SK-N-SH (cell line): ENCODE results near the gene PABPC1L. TPM values are rescaled to one million over a fixed set of nuclear protein-coding genes. Genes with fewer than 3 reads are reported as not detected.

ENCODE experiments used
- CTCF ChIA-PET: fragments of 300-600, 350-600 bp; formaldehyde crosslinking; extraction: SDS; loops from one replicate; lab custom pipeline; 2021; lab: Yijun Ruan, JAX
- POLR2A ChIA-PET: fragments of 350-600 bp; sonication (Branson Sonifier 250); formaldehyde crosslinking; extraction: SDS; loops from one replicate; lab custom pipeline; 2020; ENCODE audit warnings: antibody characterized with exemption, inconsistent platforms; lab: Yijun Ruan, JAX
- DNase-seq: peaks from one replicate; pipeline ENCODE4 v3.0.0; 2012
- H2AFZ ChIP-seq: fragments of 200-600 bp; sonication (generic); 2 replicates; pipeline ENCODE4 v1.8.1; 2016; ENCODE audit warnings: antibody characterized with exemption, mild to moderate bottlenecking, low read depth
- H3F3A ChIP-seq: fragments of 200-600 bp; sonication (generic); replicated peaks from 2 replicates; pipeline ENCODE3; 2016; ENCODE audit warnings: antibody characterized with exemption, mild to moderate bottlenecking; ENCODE audit not compliant: insufficient read depth
- H3K27ac ChIP-seq, 2 experiments: fragments of 200-500 bp in 1 of 2; fragments of 200-600 bp in 1 of 2; sonication (Bioruptor generic) in 1 of 2; sonication (generic), shearing (Covaris generic) in 1 of 2; 2 replicates each; pipeline versions ENCODE4 v1.5.1 to v1.6.1; 2014 to 2016; ENCODE audit warnings: low read depth in 2 of 2, inconsistent platforms in 1 of 2, low read length in 1 of 2, mild to moderate bottlenecking in 1 of 2, mixed read lengths in 1 of 2
- H3K27me3 ChIP-seq: fragments of 200-600 bp; sonication (generic), shearing (Covaris generic); 2 replicates; pipeline ENCODE4 v1.6.1; 2016; ENCODE audit warnings: mixed run types; ENCODE audit not compliant: insufficient read depth
- H3K36me3 ChIP-seq, 2 experiments: fragments of 200-500 bp in 1 of 2; fragments of 200-600 bp in 1 of 2; sonication (Bioruptor generic) in 1 of 2; sonication (generic) in 1 of 2; replicated peaks in 1 of 2; 2 replicates each; pipeline versions ENCODE3 to v1.5.1; 2014 to 2016; ENCODE audit warnings: low read length in 1 of 2, mild to moderate bottlenecking in 1 of 2; ENCODE audit not compliant: insufficient read depth in 2 of 2, control insufficient read depth in 1 of 2
- H3K4me1 ChIP-seq, 2 experiments: fragments of 200-500 bp in 1 of 2; fragments of 200-600 bp in 1 of 2; sonication (Bioruptor generic) in 1 of 2; sonication (generic), shearing (Covaris generic) in 1 of 2; 2 replicates each; pipeline versions ENCODE4 v1.5.1 to v1.6.1; 2014 to 2016; ENCODE audit warnings: low read depth in 1 of 2, low read length in 1 of 2, mixed run types in 1 of 2; ENCODE audit not compliant: insufficient read depth in 2 of 2, control insufficient read depth in 1 of 2
- H3K4me2 ChIP-seq: fragments of 200-600 bp; sonication (generic), shearing (Covaris generic); 2 replicates; pipeline ENCODE4 v1.6.1; 2017; ENCODE audit warnings: mixed run types
- H3K4me3 ChIP-seq, 2 experiments: fragments of 200-500 bp in 1 of 2; fragments of 200-600 bp in 1 of 2; sonication (Bioruptor generic) in 1 of 2; sonication (generic), shearing (Covaris generic) in 1 of 2; 2 replicates each; pipeline versions ENCODE4 v1.5.1 to v1.8.1; 2014 to 2016; ENCODE audit warnings: low read depth in 2 of 2, inconsistent platforms in 1 of 2, low read length in 1 of 2, mild to moderate bottlenecking in 1 of 2, mixed read lengths in 1 of 2, moderate library complexity in 1 of 2
- H3K79me2 ChIP-seq: fragments of 200-600 bp; sonication (generic); 2 replicates; pipeline ENCODE4 v1.8.1; 2017; ENCODE audit warnings: mild to moderate bottlenecking; ENCODE audit not compliant: insufficient read depth
- H3K9ac ChIP-seq: fragments of 200-600 bp; sonication (generic); 2 replicates; pipeline ENCODE4 v1.6.1; 2017; ENCODE audit warnings: mixed run types
- H3K9me2 ChIP-seq: fragments of 200-600 bp; sonication (generic); 2 replicates; pipeline ENCODE4 v1.6.1; 2017; ENCODE audit warnings: mixed run types
- H3K9me3 ChIP-seq: fragments of 200-600 bp; sonication (generic); 2 replicates; pipeline ENCODE4 v1.6.1; 2017; ENCODE audit warnings: mixed run types, mild to moderate bottlenecking, moderate library complexity
- H4K20me1 ChIP-seq: fragments of 200-600 bp; sonication (generic); 2 replicates; pipeline ENCODE4 v1.6.1; 2017; ENCODE audit warnings: mild to moderate bottlenecking, mixed run types; ENCODE audit not compliant: insufficient read depth
- CHD2 ChIP-seq: fragments of 150-350 bp; IDR thresholded peaks from 2 replicates; pipeline ENCODE4 v1.6.1; 2018; ENCODE audit warnings: low read length; ENCODE audit not compliant: partially characterized antibody
- FOXJ3 ChIP-seq: sonication (generic); formaldehyde crosslinking; IDR thresholded peaks from 2 replicates; pipeline ENCODE4 v1.5.1; 2020; ENCODE audit warnings: mild to moderate bottlenecking, missing genetic modification reagents
- NRF1 ChIP-seq: IDR thresholded peaks from 2 replicates; pipeline ENCODE4 v1.6.1; 2012; ENCODE audit warnings: low read depth, mild to moderate bottlenecking, low read length
- POLR2AphosphoS5 ChIP-seq: IDR thresholded peaks from 2 replicates; pipeline ENCODE4 v1.6.1; 2012; ENCODE audit warnings: low read depth, low read length
- RFX5 ChIP-seq: IDR thresholded peaks from 2 replicates; pipeline ENCODE4 v1.6.1; 2012; ENCODE audit warnings: mild to moderate bottlenecking, improper control_type of control experiment, low read length
- RXRA ChIP-seq: IDR thresholded peaks from 2 replicates; pipeline ENCODE4 v1.4.0; 2012; ENCODE audit warnings: low read depth, mild to moderate bottlenecking, borderline replicate concordance
- SMC3 ChIP-seq: IDR thresholded peaks from 2 replicates; pipeline ENCODE4 v1.6.1; 2012; ENCODE audit warnings: low read depth, low read length, improper control_type of control experiment
- TCF12 ChIP-seq: IDR thresholded peaks from 2 replicates; pipeline ENCODE4 v1.4.0; 2012
- WGBS: methylation state at CpG from one replicate; pipeline ENCODE4 v1.1.6; 2017; ENCODE audit warnings: low lambda C conversion rate; 5-methylcytosine and 5-hydroxymethylcytosine counted together
- polyA plus RNA-seq, 3 experiments: library from polyadenylated mRNA; depleted of rRNA; stranded (reverse); fragments of >200 nt; gene quantifications; 2 replicates each; pipeline ENCODE4 v1.2.3, GENCODE V29; 2012
- TF ChIP-seq, protein P1 (sequence below): IDR thresholded peaks from 2 replicates; pipeline ENCODE4 v1.4.0; 2012; ENCODE audit warnings: low read depth, borderline replicate concordance
- TF ChIP-seq, protein P2 (sequence below): IDR thresholded peaks from 2 replicates; pipeline ENCODE4; 2012
- TF ChIP-seq, protein P3 (sequence below): IDR thresholded peaks from 2 replicates; pipeline ENCODE4 v1.4.0; 2012; ENCODE audit warnings: low read depth
- TF ChIP-seq, protein P4 (sequence below): fragments of 150-350 bp; IDR thresholded peaks from 2 replicates; pipeline ENCODE4 v1.6.1; 2016; ENCODE audit warnings: mild to moderate bottlenecking, low read depth, low read length

Gene PABPC1L
- polyA plus RNA-seq, 1 of the 3 experiments (the other 2 are of a cell fraction): 205 TPM

DNA sequence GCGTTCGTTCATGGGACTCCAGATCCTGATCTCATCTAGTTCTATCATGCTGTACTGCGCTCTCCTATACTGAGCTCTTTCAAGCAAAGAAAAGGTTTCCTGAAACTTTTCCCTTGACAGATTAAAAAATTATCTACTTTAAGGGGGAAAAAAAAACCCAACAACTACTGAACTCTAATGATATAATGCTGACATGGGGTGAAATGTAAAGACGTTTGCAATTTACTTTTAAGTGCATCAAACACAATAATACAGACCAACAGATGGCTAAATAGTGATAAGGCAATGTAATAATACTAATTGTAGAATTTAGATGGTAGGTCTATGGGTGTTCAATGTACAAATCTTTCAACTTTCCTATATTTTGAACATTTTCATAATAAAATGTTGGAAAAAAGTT lies 34.0 kb downstream of the PABPC1L start:
- no peak for TF ChIP-seq RXRA
- TF ChIP-seq, protein P1, sequence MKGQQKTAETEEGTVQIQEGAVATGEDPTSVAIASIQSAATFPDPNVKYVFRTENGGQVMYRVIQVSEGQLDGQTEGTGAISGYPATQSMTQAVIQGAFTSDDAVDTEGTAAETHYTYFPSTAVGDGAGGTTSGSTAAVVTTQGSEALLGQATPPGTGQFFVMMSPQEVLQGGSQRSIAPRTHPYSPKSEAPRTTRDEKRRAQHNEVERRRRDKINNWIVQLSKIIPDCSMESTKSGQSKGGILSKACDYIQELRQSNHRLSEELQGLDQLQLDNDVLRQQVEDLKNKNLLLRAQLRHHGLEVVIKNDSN: no peak
- TF ChIP-seq, protein P2, sequence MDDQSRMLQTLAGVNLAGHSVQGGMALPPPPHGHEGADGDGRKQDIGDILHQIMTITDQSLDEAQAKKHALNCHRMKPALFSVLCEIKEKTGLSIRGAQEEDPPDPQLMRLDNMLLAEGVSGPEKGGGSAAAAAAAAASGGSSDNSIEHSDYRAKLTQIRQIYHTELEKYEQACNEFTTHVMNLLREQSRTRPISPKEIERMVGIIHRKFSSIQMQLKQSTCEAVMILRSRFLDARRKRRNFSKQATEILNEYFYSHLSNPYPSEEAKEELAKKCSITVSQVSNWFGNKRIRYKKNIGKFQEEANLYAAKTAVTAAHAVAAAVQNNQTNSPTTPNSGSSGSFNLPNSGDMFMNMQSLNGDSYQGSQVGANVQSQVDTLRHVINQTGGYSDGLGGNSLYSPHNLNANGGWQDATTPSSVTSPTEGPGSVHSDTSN: no peak
- TF ChIP-seq CHD2: no peak
- TF ChIP-seq SMC3: no peak
- TF ChIP-seq FOXJ3 (CRISPR knock-in tag): no peak
- TF ChIP-seq, protein P3, sequence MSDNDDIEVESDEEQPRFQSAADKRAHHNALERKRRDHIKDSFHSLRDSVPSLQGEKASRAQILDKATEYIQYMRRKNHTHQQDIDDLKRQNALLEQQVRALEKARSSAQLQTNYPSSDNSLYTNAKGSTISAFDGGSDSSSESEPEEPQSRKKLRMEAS: no peak
- TF ChIP-seq POLR2AphosphoS5: no peak
- Histone ChIP-seq H3K4me1 (no peaks in the 10 kb centered on the region), H3K9me3 (no peaks in the 10 kb centered on the region), H3K79me2 (no peaks in the 10 kb centered on the region), H3F3A (peaks cover 15% of the 10 kb centered on the region), H3K27me3 (no peaks in the 10 kb centered on the region), H3K4me2 (no peak overlapping the region), H2AFZ (no peak overlapping the region), H3K36me3 (peaks cover 39 to 83% of the 10 kb centered on the region in 2 experiments), H3K9me2 (no peaks in the 10 kb centered on the region), H3K4me3 (no peak overlapping the region), H3K9ac (no peak overlapping the region), H3K27ac (no peak overlapping the region), H4K20me1 (no peaks in the 10 kb centered on the region)
- CTCF ChIA-PET: interaction anchor here (1.5 kb wide), 1 partner anchor 153 kb away, joined by 3 read pairs; no protein-coding TSS in a partner anchor
- DNase-seq: no peak
- WGBS: 82% methylated on average over 4 of the region's 4 CpGs
- POLR2A ChIA-PET: no interaction called here

DNA sequence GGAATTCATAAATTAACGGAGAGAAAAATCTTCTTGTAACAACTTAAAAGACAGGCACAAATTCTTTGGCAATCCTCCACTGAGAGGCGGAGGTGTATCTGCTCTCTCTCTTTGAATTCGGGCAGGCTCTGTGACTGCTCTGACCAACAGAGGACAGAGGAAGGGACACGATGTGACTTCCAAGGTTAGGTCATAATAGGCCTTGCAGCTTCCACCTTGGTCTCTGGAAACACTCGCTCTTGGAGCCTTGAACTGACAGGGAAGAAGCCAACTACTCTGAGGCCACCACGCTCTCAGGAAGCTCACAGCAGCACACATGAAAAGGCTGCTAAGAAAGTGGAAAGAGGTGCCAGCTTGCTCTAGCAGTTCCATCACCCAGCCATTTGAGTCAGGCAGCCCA lies 35.4 kb downstream of the PABPC1L start:
- H3K27me3 ChIP-seq: no peaks in the 10 kb centered on the region
- CTCF ChIA-PET: no interaction called here
- no peak overlapping the region for H3K4me2 ChIP-seq
- H3K4me3 ChIP-seq: no peak overlapping the region
- H3F3A ChIP-seq: peaks cover 15% of the 10 kb centered on the region
- no peak for DNase-seq
- H3K9me2 ChIP-seq: no peaks in the 10 kb centered on the region
- WGBS: 88% methylated on average over 6 of the region's 6 CpGs
- H3K9me3 ChIP-seq: no peaks in the 10 kb centered on the region
- H3K36me3 ChIP-seq: peaks cover 51 to 86% of the 10 kb centered on the region in 2 experiments
- H3K4me1 ChIP-seq: no peaks in the 10 kb centered on the region
- H3K9ac ChIP-seq: no peak overlapping the region
- TF ChIP-seq, protein P2: no peak
- TF ChIP-seq TCF12: no peak
- TF ChIP-seq, protein P4, sequence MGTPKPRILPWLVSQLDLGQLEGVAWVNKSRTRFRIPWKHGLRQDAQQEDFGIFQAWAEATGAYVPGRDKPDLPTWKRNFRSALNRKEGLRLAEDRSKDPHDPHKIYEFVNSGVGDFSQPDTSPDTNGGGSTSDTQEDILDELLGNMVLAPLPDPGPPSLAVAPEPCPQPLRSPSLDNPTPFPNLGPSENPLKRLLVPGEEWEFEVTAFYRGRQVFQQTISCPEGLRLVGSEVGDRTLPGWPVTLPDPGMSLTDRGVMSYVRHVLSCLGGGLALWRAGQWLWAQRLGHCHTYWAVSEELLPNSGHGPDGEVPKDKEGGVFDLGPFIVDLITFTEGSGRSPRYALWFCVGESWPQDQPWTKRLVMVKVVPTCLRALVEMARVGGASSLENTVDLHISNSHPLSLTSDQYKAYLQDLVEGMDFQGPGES: no peak
- no peak for TF ChIP-seq CHD2
- TF ChIP-seq RFX5: no peak
- TF ChIP-seq NRF1: no peak
- no peaks in the 10 kb centered on the region for H4K20me1 ChIP-seq
- no peak overlapping the region for H3K27ac ChIP-seq
- H3K79me2 ChIP-seq: no peaks in the 10 kb centered on the region
- H2AFZ ChIP-seq: no peak overlapping the region
- POLR2A ChIA-PET: no interaction called here
